PC-3 (cell line): ENCODE data around the gene ACSBG1.

ENCODE experiments used
- CTCF ChIP-seq: fragments of 300-600 bp; sonication (generic); conservative IDR thresholded peaks from 2 replicates; pipeline ENCODE4 v1.5.1; 2017; ENCODE audit warnings: antibody characterized with exemption, low read depth, mild to moderate bottlenecking, low read length
- EZH2 ChIP-seq: fragments of 300-600 bp; sonication (generic); IDR thresholded peaks from one replicate; pipeline ENCODE4 v1.6.1; 2017; ENCODE audit warnings: antibody characterized with exemption, mild to moderate bottlenecking, low read length; ENCODE audit not compliant: unreplicated experiment

GRCh38 chr15:78174401-78174800 lies 60.0 kb downstream of the ACSBG1 start:
- no peak for TF ChIP-seq CTCF
- TF ChIP-seq EZH2 = no peak
